ENCODE results near the gene MATK. TPM values are rescaled to one million over a fixed set of nuclear protein-coding genes. Genes with fewer than 3 reads are reported as not detected.

MATK gene
- total RNA-seq, 1 experiment from 2014 or later: not detected

DNA sequence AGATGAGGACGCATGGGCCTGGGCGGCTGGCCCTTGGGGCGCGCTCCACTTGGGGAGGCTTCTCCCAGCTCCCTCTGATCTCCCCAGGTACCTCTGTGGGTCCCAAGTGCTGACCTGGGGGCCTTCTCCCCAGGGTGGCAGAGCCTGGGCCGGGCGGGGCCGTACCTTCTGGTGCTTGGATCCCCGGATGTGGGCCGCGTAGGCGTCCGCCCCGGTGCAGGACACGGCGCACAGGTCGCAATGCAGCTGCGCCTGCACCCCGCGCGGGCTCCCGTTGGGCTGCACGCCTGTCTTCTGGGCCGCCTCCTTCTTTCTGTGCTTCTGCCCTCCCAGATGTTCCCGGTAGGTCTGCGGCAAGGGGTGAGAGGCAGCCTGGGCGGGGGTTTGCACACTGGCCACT is 41.1 kb upstream of the MATK start:
- no peaks in the 10 kb centered on the region for H3K36me3 ChIP-seq (ENCODE audit: insufficient read depth, low read length)
- H2AFZ ChIP-seq (ENCODE audit: low read length): no peak overlapping the region
- no peak overlapping the region for H3K9ac ChIP-seq (ENCODE audit: low read length)
- H3K9me2 ChIP-seq (replicated peaks; ENCODE audit: insufficient read depth, low read length): no peaks in the 10 kb centered on the region
- H3K4me3 ChIP-seq (ENCODE audit: low read length): no peak overlapping the region
- H3K27ac ChIP-seq (ENCODE audit: low read length): no peak overlapping the region
- no peaks in the 10 kb centered on the region; the same call in 1 of the 2 replicates for H4K20me1 ChIP-seq (ENCODE audit: insufficient read depth, low read depth, low read length)
- no peaks in the 10 kb centered on the region for H3K4me1 ChIP-seq (ENCODE audit: low read length)
- no peaks in the 10 kb centered on the region for H3K79me2 ChIP-seq (ENCODE audit: low read length)
- DNase-seq: no peak
- H3K4me2 ChIP-seq (ENCODE audit: low read depth, low read length, poor library complexity, severe bottlenecking): no peak overlapping the region
- no peaks in the 10 kb centered on the region for H3K27me3 ChIP-seq (ENCODE audit: low read length)
- no peaks in the 10 kb centered on the region for H3K9me3 ChIP-seq (ENCODE audit: low read length)

DNA sequence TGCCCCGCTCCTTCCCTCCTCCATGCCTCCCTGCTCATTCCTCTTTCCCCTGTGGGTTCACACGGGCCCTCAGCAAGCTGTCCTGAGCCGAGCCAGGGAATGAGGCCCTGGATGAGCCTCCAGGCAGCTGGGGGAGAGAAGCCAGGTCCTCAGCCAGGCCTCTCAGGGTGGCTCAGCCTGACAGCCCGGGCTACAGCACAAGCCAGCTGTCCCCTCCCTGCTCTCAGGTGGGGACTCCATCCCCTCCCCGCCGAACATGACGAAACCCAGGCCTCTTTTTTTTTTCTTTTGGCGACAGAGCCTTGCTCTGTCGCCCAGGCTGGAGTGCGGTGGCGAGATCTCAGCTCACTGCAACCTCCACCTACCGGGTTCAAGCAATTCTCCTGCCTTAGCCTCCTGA is 40.0 kb upstream of the MATK start:
- H3K9me2 ChIP-seq (replicated peaks; ENCODE audit: insufficient read depth, low read length): no peaks in the 10 kb centered on the region
- no peak overlapping the region for H3K27ac ChIP-seq (ENCODE audit: low read length)
- H3K9ac ChIP-seq (ENCODE audit: low read length): no peak overlapping the region
- no peak overlapping the region for H3K4me3 ChIP-seq (ENCODE audit: low read length)
- DNase-seq: no peak
- no peaks in the 10 kb centered on the region for H3K36me3 ChIP-seq (ENCODE audit: insufficient read depth, low read length)
- no peaks in the 10 kb centered on the region for H3K9me3 ChIP-seq (ENCODE audit: low read length)
- no peaks in the 10 kb centered on the region for H3K27me3 ChIP-seq (ENCODE audit: low read length)
- peaks cover 1% of the 10 kb centered on the region; the same call in 1 of the 2 replicates for H4K20me1 ChIP-seq (ENCODE audit: insufficient read depth, low read depth, low read length)
- no peak overlapping the region for H2AFZ ChIP-seq (ENCODE audit: low read length)
- no peaks in the 10 kb centered on the region for H3K4me1 ChIP-seq (ENCODE audit: low read length)
- no peak overlapping the region for H3K4me2 ChIP-seq (ENCODE audit: low read depth, low read length, poor library complexity, severe bottlenecking)
- no peaks in the 10 kb centered on the region for H3K79me2 ChIP-seq (ENCODE audit: low read length)

DNA sequence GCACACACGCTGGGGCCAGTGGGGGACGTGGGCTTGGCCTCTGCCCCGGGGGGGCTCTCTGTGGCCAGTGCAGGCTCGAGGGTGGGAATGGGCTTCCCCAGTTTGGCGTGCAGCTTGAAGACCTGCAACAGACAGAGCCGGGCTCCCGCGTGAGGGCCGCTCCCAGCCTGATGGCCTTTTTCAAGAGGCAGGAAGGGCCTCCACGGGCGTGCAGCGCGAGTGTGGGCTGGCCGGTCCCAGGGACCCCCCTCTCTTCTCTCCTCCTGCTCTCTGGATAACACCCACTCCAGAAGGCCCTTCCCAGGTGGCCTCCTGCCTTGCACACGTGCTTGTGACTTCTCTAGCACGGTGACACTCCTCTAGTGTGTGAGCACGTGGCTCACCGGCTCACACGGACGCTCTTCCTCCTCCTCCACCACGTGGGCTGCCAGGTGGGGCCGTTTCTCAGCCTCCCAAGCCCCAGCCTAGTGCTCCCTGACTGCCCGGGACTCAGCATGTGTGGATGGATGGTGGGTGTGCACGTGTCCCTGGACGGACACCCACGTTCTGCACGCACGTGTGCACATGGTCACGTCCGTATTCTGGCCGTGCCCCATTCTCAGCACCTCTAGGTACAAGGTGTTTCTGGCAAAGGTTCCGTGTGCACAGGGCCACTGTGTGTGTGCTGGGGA is 39.2 kb upstream of the MATK start:
- Histone ChIP-seq H3K4me2 (ENCODE audit: low read depth, low read length, poor library complexity, severe bottlenecking) (no peak overlapping the region), H3K79me2 (ENCODE audit: low read length) (no peaks in the 10 kb centered on the region), H4K20me1 (ENCODE audit: insufficient read depth, low read depth, low read length) (peaks cover 5% of the 10 kb centered on the region; the same call in 1 of the 2 replicates), H3K36me3 (ENCODE audit: insufficient read depth, low read length) (no peaks in the 10 kb centered on the region), H3K9ac (ENCODE audit: low read length) (no peak overlapping the region), H2AFZ (ENCODE audit: low read length) (no peak overlapping the region), H3K9me2 (replicated peaks; ENCODE audit: insufficient read depth, low read length) (no peaks in the 10 kb centered on the region), H3K4me3 (ENCODE audit: low read length) (no peak overlapping the region), H3K27ac (ENCODE audit: low read length) (no peak overlapping the region), H3K9me3 (ENCODE audit: low read length) (no peaks in the 10 kb centered on the region), H3K4me1 (ENCODE audit: low read length) (no peaks in the 10 kb centered on the region), H3K27me3 (ENCODE audit: low read length) (no peaks in the 10 kb centered on the region)
- DNase-seq: no peak

DNA sequence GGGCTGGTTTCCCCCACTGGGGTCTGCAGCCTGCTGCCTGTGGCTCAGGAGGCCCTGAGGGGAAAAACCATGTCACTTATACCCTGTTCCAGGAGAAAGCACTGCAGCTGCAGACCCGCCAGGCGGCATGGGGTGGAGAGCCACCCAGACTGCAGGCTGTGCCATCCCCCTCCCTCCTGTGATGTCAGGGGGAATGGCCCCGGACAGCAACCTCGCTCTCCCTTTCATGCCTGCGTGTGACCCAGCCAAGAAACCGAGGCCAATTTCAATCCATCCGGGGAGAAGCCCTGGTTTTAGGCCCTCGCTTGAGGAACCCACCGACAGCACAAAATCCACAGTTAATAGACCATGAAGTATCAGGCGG is 37.2 kb upstream of the MATK start:
- DNase-seq: peak; percentile 20
- Histone ChIP-seq H3K36me3 (ENCODE audit: insufficient read depth, low read length) (no peaks in the 10 kb centered on the region), H3K9me3 (ENCODE audit: low read length) (no peaks in the 10 kb centered on the region), H3K9ac (ENCODE audit: low read length) (no peak overlapping the region), H3K9me2 (replicated peaks; ENCODE audit: insufficient read depth, low read length) (no peaks in the 10 kb centered on the region), H3K27ac (ENCODE audit: low read length) (no peak overlapping the region), H3K79me2 (ENCODE audit: low read length) (no peaks in the 10 kb centered on the region), H3K4me2 (ENCODE audit: low read depth, low read length, poor library complexity, severe bottlenecking) (no peak overlapping the region), H3K4me3 (ENCODE audit: low read length) (no peak overlapping the region), H3K27me3 (ENCODE audit: low read length) (no peaks in the 10 kb centered on the region), H3K4me1 (ENCODE audit: low read length) (no peaks in the 10 kb centered on the region), H4K20me1 (ENCODE audit: insufficient read depth, low read depth, low read length) (peaks cover 8% of the 10 kb centered on the region; the same call in 1 of the 2 replicates), H2AFZ (ENCODE audit: low read length) (no peak overlapping the region)

DNA sequence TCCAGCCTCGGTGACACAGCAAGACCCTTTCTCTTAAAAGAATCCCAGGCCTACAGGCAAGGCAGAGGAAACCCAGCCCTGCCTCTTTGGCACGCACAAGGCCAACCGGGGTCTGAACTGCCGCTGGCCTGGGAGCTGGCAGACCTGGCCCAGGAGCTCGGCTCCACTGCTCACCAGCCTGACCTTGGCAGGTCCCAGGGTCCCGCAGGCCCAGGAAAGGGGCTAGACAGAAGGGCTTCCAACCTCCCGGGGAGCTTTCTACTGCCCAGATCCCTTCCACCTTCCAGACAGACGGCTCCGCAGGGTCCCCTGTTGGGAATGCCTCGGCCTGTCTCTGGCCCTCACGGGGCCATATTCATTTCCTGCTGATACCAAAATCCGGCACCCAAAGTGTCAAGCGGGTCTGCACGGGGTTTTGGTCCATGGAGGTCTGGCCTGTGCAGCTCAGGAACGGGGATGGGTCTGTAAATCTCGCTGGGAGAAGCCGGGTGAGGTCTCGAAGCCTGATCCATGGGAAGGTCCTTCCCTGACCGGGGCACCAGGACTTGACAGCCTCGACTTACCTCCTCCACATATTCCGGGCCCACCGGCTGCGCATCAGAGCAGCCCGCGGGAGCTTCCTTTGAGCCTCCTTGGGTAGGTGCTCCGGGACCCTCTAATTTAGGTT is 36.6 kb upstream of the MATK start:
- Histone ChIP-seq H3K4me2 (ENCODE audit: low read depth, low read length, poor library complexity, severe bottlenecking) (no peak overlapping the region), H4K20me1 (ENCODE audit: insufficient read depth, low read depth, low read length) (peaks cover 10% of the 10 kb centered on the region; the same call in 1 of the 2 replicates), H3K36me3 (ENCODE audit: insufficient read depth, low read length) (no peaks in the 10 kb centered on the region), H2AFZ (ENCODE audit: low read length) (no peak overlapping the region), H3K9ac (ENCODE audit: low read length) (no peak overlapping the region), H3K27me3 (ENCODE audit: low read length) (no peaks in the 10 kb centered on the region), H3K4me1 (ENCODE audit: low read length) (no peaks in the 10 kb centered on the region), H3K27ac (ENCODE audit: low read length) (no peak overlapping the region), H3K4me3 (ENCODE audit: low read length) (no peak overlapping the region), H3K9me2 (replicated peaks; ENCODE audit: insufficient read depth, low read length) (no peaks in the 10 kb centered on the region), H3K9me3 (ENCODE audit: low read length) (no peaks in the 10 kb centered on the region), H3K79me2 (ENCODE audit: low read length) (no peaks in the 10 kb centered on the region)
- DNase-seq: no peak

DNA sequence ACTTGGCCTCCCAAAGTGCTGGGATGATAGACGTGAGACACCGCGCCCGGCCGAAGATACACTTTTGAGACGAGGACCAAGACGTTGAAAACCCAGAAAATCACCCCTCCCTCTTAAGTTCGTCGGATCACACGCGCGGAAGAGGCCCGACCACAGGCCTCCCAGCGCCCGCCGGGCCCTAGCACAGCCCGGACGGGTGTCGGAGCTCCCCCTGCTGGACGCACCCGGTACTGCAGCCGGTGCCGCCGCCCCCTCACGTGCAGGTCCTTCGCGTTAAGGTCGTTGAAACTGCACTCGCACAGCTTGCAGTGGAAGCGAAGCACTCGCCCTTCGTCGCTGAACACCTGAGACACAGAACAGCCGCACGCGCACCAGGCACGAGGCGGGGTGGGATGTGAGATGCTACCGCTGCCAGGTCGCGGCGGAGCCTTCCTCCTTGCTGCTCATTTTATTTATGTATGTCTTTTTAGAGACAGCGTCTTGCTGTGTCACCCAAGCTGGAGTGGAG is 35.7 kb upstream of the MATK start:
- Histone ChIP-seq H3K9me3 (ENCODE audit: low read length) (no peaks in the 10 kb centered on the region), H4K20me1 (ENCODE audit: insufficient read depth, low read depth, low read length) (peaks cover 12% of the 10 kb centered on the region; the same call in 1 of the 2 replicates), H2AFZ (ENCODE audit: low read length) (no peak overlapping the region), H3K79me2 (ENCODE audit: low read length) (no peaks in the 10 kb centered on the region), H3K27me3 (ENCODE audit: low read length) (no peaks in the 10 kb centered on the region), H3K9me2 (replicated peaks; ENCODE audit: insufficient read depth, low read length) (no peaks in the 10 kb centered on the region), H3K27ac (ENCODE audit: low read length) (no peak overlapping the region), H3K9ac (ENCODE audit: low read length) (no peak overlapping the region), H3K36me3 (ENCODE audit: insufficient read depth, low read length) (no peaks in the 10 kb centered on the region), H3K4me2 (ENCODE audit: low read depth, low read length, poor library complexity, severe bottlenecking) (no peak overlapping the region), H3K4me1 (ENCODE audit: low read length) (no peaks in the 10 kb centered on the region), H3K4me3 (ENCODE audit: low read length) (no peak overlapping the region)
- DNase-seq: peak; percentile 86

DNA sequence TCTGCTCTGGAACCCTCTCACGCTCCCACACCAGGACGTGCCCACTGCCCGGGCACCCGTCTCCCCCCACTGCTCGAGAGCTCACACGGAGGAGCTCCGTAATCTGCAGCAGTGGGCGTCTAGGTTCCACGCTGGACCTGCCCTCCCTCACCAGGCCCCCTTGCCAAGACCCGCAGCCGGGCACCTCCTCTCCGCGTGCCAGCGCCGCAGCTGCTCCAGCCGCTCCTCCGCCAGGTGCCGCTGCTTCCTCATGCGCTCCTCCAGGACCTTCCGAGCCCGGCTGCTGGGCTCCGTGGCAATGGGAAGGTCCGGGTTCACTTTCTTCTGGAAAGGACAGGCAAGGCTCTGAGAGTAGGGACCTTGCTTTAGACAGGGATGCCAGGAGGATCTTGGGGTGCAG is 35.0 kb upstream of the MATK start:
- Histone ChIP-seq H2AFZ (ENCODE audit: low read length) (no peak overlapping the region), H3K79me2 (ENCODE audit: low read length) (no peaks in the 10 kb centered on the region), H3K27ac (ENCODE audit: low read length) (no peak overlapping the region), H3K9me3 (ENCODE audit: low read length) (no peaks in the 10 kb centered on the region), H3K27me3 (ENCODE audit: low read length) (no peaks in the 10 kb centered on the region), H3K4me2 (ENCODE audit: low read depth, low read length, poor library complexity, severe bottlenecking) (no peak overlapping the region), H3K4me1 (ENCODE audit: low read length) (no peaks in the 10 kb centered on the region), H3K9me2 (replicated peaks; ENCODE audit: insufficient read depth, low read length) (no peaks in the 10 kb centered on the region), H3K36me3 (ENCODE audit: insufficient read depth, low read length) (no peaks in the 10 kb centered on the region), H3K9ac (ENCODE audit: low read length) (no peak overlapping the region), H3K4me3 (ENCODE audit: low read length) (no peak overlapping the region), H4K20me1 (ENCODE audit: insufficient read depth, low read depth, low read length) (peaks cover 12% of the 10 kb centered on the region; the same call in 1 of the 2 replicates)
- no peak for DNase-seq

DNA sequence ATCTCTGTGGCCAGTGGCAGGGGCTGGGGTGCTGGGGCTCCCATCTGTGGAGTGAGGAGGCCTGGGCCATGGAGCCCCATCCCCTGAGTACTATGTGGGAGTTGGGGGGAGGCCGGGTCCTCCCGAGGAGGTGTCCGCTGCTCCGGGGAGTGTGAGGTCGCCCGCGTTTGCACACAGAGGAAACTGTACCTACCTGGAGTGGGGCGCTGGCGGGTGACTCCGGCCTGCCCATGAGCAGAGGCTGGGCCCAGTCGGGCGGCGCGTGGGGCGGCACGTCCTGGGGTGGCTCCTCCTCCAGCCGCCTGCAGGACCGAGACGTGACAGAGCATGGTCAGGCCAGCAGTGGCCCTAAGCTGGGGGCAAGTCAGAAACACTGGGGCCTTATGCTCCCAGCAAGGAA is 33.8 kb upstream of the MATK start:
- no peak overlapping the region for H3K9ac ChIP-seq (ENCODE audit: low read length)
- no peak overlapping the region for H3K4me2 ChIP-seq (ENCODE audit: low read depth, low read length, poor library complexity, severe bottlenecking)
- H3K27ac ChIP-seq (ENCODE audit: low read length): no peak overlapping the region
- no peaks in the 10 kb centered on the region for H3K4me1 ChIP-seq (ENCODE audit: low read length)
- H3K27me3 ChIP-seq (ENCODE audit: low read length): no peaks in the 10 kb centered on the region
- H4K20me1 ChIP-seq (ENCODE audit: insufficient read depth, low read depth, low read length): peaks cover 12% of the 10 kb centered on the region; the same call in 1 of the 2 replicates
- no peaks in the 10 kb centered on the region for H3K9me3 ChIP-seq (ENCODE audit: low read length)
- no peaks in the 10 kb centered on the region for H3K9me2 ChIP-seq (replicated peaks; ENCODE audit: insufficient read depth, low read length)
- no peaks in the 10 kb centered on the region for H3K36me3 ChIP-seq (ENCODE audit: insufficient read depth, low read length)
- no peak overlapping the region for H3K4me3 ChIP-seq (ENCODE audit: low read length)
- no peaks in the 10 kb centered on the region for H3K79me2 ChIP-seq (ENCODE audit: low read length)
- no peak overlapping the region for H2AFZ ChIP-seq (ENCODE audit: low read length)
- DNase-seq: no peak
